HL-60 (cell line): ENCODE results near the gene EHBP1.

Source experiments
- CTCF ChIP-seq: IDR thresholded peaks from one replicate; pipeline ENCODE4 v1.5.1; 2011; ENCODE audit warnings: low read length, control low read depth, inconsistent platforms; ENCODE audit not compliant: insufficient read depth
- GABPA ChIP-seq: IDR thresholded peaks from 2 replicates; pipeline ENCODE4 v1.6.1; 2012; ENCODE audit warnings: low read depth
- POLR2AphosphoS5 ChIP-seq: IDR thresholded peaks from 2 replicates; pipeline ENCODE4 v1.6.1; 2012; ENCODE audit warnings: low read depth
- SPI1 ChIP-seq: IDR thresholded peaks from 2 replicates; pipeline ENCODE4 v1.6.1; 2012; ENCODE audit warnings: low read depth, mild to moderate bottlenecking, borderline replicate concordance

DNA sequence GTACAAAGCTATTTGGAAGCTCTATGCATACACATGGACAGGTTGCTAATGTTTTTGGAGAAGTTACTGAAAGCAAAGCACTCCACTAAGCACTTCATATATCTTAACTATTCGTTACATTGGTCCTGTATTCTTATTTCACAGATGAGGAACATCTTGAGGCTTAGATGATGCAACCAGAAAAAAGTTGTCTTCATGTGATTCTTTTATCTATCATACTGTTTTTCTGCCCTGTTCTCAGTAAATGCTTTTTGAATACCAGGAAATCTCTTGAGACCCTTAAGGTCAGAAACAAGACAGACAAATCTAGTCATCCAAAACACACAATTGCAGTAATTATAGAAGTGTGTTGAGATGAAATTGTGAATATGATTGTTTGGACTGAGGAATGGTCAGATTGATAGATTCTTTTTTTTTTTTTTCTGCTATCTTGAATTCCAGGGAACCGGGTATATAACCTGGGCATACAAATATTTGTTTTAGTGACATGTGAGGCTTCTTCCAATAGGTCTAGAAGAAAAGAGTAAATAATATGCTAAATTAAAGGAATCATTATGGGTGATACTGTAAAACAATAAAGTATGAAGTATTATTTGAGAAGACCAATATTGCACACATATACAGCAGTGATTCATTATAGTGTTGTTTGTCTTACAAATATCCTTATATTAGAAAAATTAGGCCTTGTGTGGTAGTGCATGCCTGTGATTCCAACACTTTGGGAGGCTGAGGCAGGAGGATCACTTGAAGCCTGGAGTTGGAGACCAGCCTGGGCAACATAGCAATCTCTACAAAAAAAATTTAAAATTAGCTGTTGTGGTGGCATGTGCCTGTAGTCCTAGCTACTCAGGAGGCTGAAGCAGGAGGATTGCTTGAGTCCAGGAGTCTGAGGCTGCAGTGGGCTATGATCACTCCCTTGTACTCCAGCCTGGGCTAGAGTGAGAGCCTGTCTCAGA is 33.7 kb downstream of the EHBP1 start:
- TF ChIP-seq CTCF (no peak), SPI1 (no peak), POLR2AphosphoS5 (no peak), GABPA (no peak)
